ENCODE results near the gene IBA57. TPM values are rescaled to one million over a fixed set of nuclear protein-coding genes. Genes with fewer than 3 reads are reported as not detected.

Gene IBA57
- total RNA-seq, 2 donors from 2014 or later, result 6.8 to 7.7 TPM

DNA sequence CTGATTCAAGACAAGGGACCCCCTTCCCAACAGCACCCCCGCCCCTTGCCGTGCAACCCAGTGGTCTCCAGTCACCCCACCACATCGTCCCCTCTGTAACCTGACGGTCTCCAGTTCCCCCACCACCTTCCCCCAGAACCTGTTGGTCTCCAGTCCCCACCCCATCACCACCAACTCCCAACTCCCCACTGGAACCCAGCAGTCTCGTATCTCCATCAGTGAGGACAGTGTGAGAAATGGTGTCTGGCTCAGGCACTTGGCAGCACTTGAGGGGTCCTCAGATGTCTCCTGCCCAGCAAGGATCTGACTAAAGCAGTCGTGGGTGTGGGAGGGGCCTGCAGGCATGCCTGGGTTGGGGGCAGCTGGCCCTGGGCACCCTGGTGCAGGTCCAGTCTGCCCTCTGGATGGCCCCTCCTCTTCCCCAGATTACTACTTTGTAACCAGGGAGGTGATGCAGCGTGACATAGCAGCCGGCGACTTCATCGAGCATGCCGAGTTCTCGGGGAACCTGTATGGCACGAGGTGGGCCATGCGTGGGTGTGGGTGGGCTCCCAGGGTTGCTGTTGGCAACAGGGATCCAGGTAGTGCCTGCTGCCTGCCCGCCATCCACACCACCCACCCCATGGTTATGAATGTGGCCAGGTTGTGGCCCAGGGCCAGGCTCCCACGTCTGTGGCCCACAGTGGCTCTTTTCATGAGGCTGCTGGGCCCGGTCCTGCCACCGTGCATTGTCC lies 19.0 kb upstream of the IBA57 start:
- 94 to 95% methylated on average over 13 to 18 of the region's 18 CpGs for WGBS, 2 experiments (ENCODE audit: insufficient coverage in 1 of 2, insufficient read length in 1 of 2)
- no peak overlapping the region for H3K27ac Mint-ChIP-seq
- H3K36me3 Mint-ChIP-seq (ENCODE audit: low read depth), result no peaks in the 10 kb centered on the region

GRCh38 chr1:228147151-228147693 lies 18.4 kb upstream of the IBA57 start:
- 95 to 96% methylated on average over 12 to 20 of the region's 20 CpGs for WGBS, 2 experiments (ENCODE audit: insufficient coverage in 1 of 2, insufficient read length in 1 of 2)
- TF ChIP-seq CTCF (conservative IDR thresholded peaks at IDR 0.05), result no peak
- H3K4me3 ChIP-seq (ENCODE audit: low read length), result no peak overlapping the region
- H3K4me1 Mint-ChIP-seq, result no peaks in the 10 kb centered on the region
- no peak overlapping the region for H3K27ac Mint-ChIP-seq
- H3K27me3 ChIP-seq (ENCODE audit: control insufficient read depth, insufficient read depth, low read length, poor library complexity, severe bottlenecking), result no peaks in the 10 kb centered on the region
- no peaks in the 10 kb centered on the region for H3K36me3 Mint-ChIP-seq (ENCODE audit: low read depth)
- no peaks in the 10 kb centered on the region for H3K27me3 Mint-ChIP-seq (ENCODE audit: insufficient read depth)
- no peak overlapping the region for H3K4me3 Mint-ChIP-seq
- peaks cover 4% of the 10 kb centered on the region for H3K36me3 ChIP-seq (ENCODE audit: control insufficient read depth, insufficient read depth, low read length)
- no peak overlapping the region for H3K9ac ChIP-seq (ENCODE audit: extremely low read depth, low read length, poor library complexity, severe bottlenecking)
- DNase-seq, result no peak
- H3K9me3 Mint-ChIP-seq, result no peaks in the 10 kb centered on the region
- H3K4me1 ChIP-seq (ENCODE audit: control insufficient read depth, insufficient read depth, low read length), result peaks cover 3% of the 10 kb centered on the region
- H3K9me3 ChIP-seq (ENCODE audit: control insufficient read depth, low read length), result no peaks in the 10 kb centered on the region
- no peak overlapping the region for H3K27ac ChIP-seq (ENCODE audit: low read depth, low read length)

More for the DNA sequence above, 19.0 kb upstream of the IBA57 start:
- Histone ChIP-seq H3K27me3 (ENCODE audit: control insufficient read depth, insufficient read depth, low read length, poor library complexity, severe bottlenecking) (no peaks in the 10 kb centered on the region), H3K36me3 (ENCODE audit: control insufficient read depth, insufficient read depth, low read length) (peaks cover 10% of the 10 kb centered on the region), H3K4me1 (ENCODE audit: control insufficient read depth, insufficient read depth, low read length) (peaks cover 3% of the 10 kb centered on the region), H3K9ac (ENCODE audit: extremely low read depth, low read length, poor library complexity, severe bottlenecking) (no peak overlapping the region), H3K9me3 (ENCODE audit: control insufficient read depth, low read length) (no peaks in the 10 kb centered on the region), H3K4me3 (ENCODE audit: low read length) (no peak overlapping the region), H3K27ac (ENCODE audit: low read depth, low read length) (no peak overlapping the region)
- no peak for TF ChIP-seq CTCF (conservative IDR thresholded peaks at IDR 0.05)
- H3K9me3 Mint-ChIP-seq, result no peaks in the 10 kb centered on the region
- no peak overlapping the region for H3K4me3 Mint-ChIP-seq
- no peaks in the 10 kb centered on the region for H3K27me3 Mint-ChIP-seq (ENCODE audit: insufficient read depth)
- H3K4me1 Mint-ChIP-seq, result no peaks in the 10 kb centered on the region
- no peak for DNase-seq

DNA sequence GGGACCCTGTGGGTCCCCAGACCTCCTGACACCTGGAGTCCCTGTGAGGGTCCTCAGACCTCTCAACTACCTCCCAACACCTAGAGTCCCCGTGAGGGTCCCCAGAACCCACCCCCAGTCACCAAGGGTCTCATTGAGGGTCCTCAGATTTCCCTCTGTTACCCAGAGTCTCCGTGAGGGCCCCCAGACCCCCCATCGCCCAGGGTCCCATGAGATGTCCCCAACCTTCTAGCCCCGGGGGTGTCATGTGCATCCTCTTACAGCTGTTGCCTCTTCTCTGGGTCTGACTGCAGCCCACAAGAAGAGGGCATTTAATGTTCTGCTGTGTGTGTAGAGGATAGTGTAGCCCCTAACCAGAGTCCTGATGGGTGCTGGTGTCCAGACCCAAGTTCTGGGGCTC lies 17.8 kb upstream of the IBA57 start:
- Histone ChIP-seq H3K4me3 (ENCODE audit: low read length) (no peak overlapping the region), H3K4me1 (ENCODE audit: control insufficient read depth, insufficient read depth, low read length) (peaks cover 3% of the 10 kb centered on the region), H3K36me3 (ENCODE audit: control insufficient read depth, insufficient read depth, low read length) (peaks cover 3% of the 10 kb centered on the region), H3K27me3 (ENCODE audit: control insufficient read depth, insufficient read depth, low read length, poor library complexity, severe bottlenecking) (no peaks in the 10 kb centered on the region), H3K9ac (ENCODE audit: extremely low read depth, low read length, poor library complexity, severe bottlenecking) (no peak overlapping the region), H3K9me3 (ENCODE audit: control insufficient read depth, low read length) (no peaks in the 10 kb centered on the region), H3K27ac (ENCODE audit: low read depth, low read length) (no peak overlapping the region)
- DNase-seq, result no peak
- no peaks in the 10 kb centered on the region for H3K4me1 Mint-ChIP-seq
- H3K36me3 Mint-ChIP-seq (ENCODE audit: low read depth), result no peaks in the 10 kb centered on the region
- H3K4me3 Mint-ChIP-seq, result no peak overlapping the region
- H3K27ac Mint-ChIP-seq, result no peak overlapping the region
- H3K9me3 Mint-ChIP-seq, result no peaks in the 10 kb centered on the region
- 92% methylated on average over 2 to 4 of the region's 4 CpGs for WGBS, 2 experiments (ENCODE audit: insufficient coverage in 1 of 2, insufficient read length in 1 of 2)
- no peaks in the 10 kb centered on the region for H3K27me3 Mint-ChIP-seq (ENCODE audit: insufficient read depth)
- TF ChIP-seq CTCF (conservative IDR thresholded peaks at IDR 0.05), result no peak
